Right lobe of liver (tissue), 4 donors: ENCODE results near the gene FOXRED2.

Source experiments
- POLR2A ChIP-seq: fragments of 450-650 bp; IDR thresholded peaks from one replicate; pipeline ENCODE4 v1.6.1; 2017; ENCODE audit warnings: antibody characterized with exemption, mild to moderate bottlenecking
- TF ChIP-seq, protein P1 (sequence below), 4 donors: fragments of 200-600 bp in 3 of 4; fragments of 450-650 bp in 1 of 4; IDR thresholded peaks; one replicate each; pipeline versions ENCODE4 v1.5.1 to v1.8.0; 2016 to 2022; ENCODE audit warnings: antibody characterized with exemption in 4 of 4, mild to moderate bottlenecking in 2 of 4
- donor health status: DM: no; HTN: no; CAD: no.
- donor health status: DM: no; HTN: no; CAD: no.
- donor health status: DM: no; HTN: yes; CAD: no.

DNA sequence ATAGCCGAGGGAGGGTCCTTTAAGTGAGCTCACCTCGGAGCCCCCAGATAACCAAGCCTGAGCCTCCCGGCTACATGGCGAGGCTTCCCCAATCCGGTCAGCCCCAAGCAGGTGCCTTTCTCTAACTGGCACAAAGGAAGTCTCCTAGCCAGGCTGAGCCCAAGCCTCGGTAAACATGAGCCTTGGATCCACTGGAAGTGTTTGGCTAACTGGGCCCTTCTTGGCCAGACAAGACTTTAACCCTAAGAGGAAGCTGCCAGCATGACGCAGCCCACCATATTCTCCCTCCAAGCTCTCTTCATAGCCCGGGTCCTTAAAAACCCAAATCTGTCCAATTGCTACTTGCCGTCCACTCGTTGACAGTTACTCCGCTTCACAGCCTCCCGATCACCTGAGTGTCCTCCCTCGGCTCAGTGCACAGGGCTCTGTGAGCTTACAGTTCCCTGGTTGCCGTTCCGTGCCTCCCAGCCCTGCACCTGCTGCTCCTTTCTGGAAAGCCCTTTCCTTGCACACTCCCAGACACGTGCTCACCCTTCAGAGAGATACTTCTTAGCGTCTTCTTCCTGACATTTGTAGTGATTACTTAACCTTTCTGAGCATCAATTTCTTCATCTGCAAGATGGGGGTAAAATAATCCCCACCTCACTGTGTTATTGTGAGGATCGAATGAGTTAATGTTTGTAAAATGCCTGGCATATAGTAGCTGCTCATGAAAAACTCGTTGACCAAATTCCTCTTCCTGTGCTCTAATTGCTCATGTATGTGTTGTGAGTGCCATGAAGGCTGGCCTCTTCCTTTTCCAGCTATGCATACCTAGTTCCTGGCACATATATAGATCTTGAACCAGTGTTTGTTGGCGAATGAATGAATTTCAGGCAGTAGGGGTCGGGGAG is 51.0 kb downstream of the FOXRED2 start:
- TF ChIP-seq, protein P1, sequence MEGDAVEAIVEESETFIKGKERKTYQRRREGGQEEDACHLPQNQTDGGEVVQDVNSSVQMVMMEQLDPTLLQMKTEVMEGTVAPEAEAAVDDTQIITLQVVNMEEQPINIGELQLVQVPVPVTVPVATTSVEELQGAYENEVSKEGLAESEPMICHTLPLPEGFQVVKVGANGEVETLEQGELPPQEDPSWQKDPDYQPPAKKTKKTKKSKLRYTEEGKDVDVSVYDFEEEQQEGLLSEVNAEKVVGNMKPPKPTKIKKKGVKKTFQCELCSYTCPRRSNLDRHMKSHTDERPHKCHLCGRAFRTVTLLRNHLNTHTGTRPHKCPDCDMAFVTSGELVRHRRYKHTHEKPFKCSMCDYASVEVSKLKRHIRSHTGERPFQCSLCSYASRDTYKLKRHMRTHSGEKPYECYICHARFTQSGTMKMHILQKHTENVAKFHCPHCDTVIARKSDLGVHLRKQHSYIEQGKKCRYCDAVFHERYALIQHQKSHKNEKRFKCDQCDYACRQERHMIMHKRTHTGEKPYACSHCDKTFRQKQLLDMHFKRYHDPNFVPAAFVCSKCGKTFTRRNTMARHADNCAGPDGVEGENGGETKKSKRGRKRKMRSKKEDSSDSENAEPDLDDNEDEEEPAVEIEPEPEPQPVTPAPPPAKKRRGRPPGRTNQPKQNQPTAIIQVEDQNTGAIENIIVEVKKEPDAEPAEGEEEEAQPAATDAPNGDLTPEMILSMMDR (IDR thresholded peaks at IDR 0.05), result no peak
- TF ChIP-seq POLR2A, result no peak
